Endothelial cell of umbilical vein (primary cell): ENCODE measurements around the gene CARD6. TPM values are rescaled to one million over a fixed set of nuclear protein-coding genes. Genes with fewer than 3 reads are reported as not detected.

Experiments
- BruUV-seq: library from RNA; stranded (reverse); fragments of 400-500 nt; replicated peaks from 2 replicates; lab custom pipeline; 2021; lab: Mats Ljungman, UMichigan
- CTCF ChIA-PET: fragments of 300-600, 350-600 bp; sonication (Branson Sonifier 250); formaldehyde crosslinking; loops from one replicate; lab custom pipeline; 2021; ENCODE audit warnings: antibody characterized with exemption, inconsistent platforms; lab: Charles Lee
- POLR2A ChIA-PET: fragments of 300-600, 350-600 bp; sonication (Branson Sonifier 250); formaldehyde crosslinking; loops from one replicate; lab custom pipeline; 2021; ENCODE audit warnings: antibody characterized with exemption, inconsistent platforms; lab: Charles Lee
- DNase-seq: peaks from one replicate; pipeline ENCODE4 v3.0.0-alpha.2; 2011; ENCODE audit warnings: low read depth, low spot score
- FAIRE-seq: peaks from 2 replicates; lab custom pipeline; 2011; peaks lifted over from hg19 to GRCh38; lab: Jason Lieb, UNC
- H2AFZ ChIP-seq: 2 replicates; pipeline ENCODE4 v1.6.0; 2012; ENCODE audit warnings: low read depth, low read length, control low read depth, inconsistent platforms
- H3K27ac ChIP-seq: 2 replicates; pipeline ENCODE4 v1.5.1; 2011; ENCODE audit warnings: low read depth, mild to moderate bottlenecking, control low read depth, low read length, moderate library complexity; ENCODE audit not compliant: insufficient read depth
- H3K27me3 ChIP-seq, 2 experiments: 2 replicates each; pipeline versions ENCODE4 v1.6.0 to v1.6.1; 2011; ENCODE audit warnings: low read length in 2 of 2, mixed read lengths in 1 of 2; ENCODE audit not compliant: control insufficient read depth in 2 of 2, insufficient read depth in 2 of 2
- H3K36me3 ChIP-seq, 2 experiments: 2 replicates in 1 of 2; 3 replicates in 1 of 2; pipeline ENCODE4 v1.5.1; 2011; ENCODE audit warnings: low read length in 2 of 2, mild to moderate bottlenecking in 1 of 2, moderate library complexity in 1 of 2; ENCODE audit not compliant: control insufficient read depth in 2 of 2, insufficient read depth in 2 of 2; ENCODE audit errors: extremely low read depth in 1 of 2
- H3K4me1 ChIP-seq: 3 replicates; pipeline ENCODE4 v1.5.1; 2011; ENCODE audit warnings: mild to moderate bottlenecking, low read length; ENCODE audit not compliant: control insufficient read depth, insufficient read depth; ENCODE audit errors: extremely low read depth
- H3K4me2 ChIP-seq: 2 replicates; pipeline ENCODE4 v1.6.1; 2011; ENCODE audit warnings: low read length, control low read depth, mixed read lengths; ENCODE audit not compliant: insufficient read depth
- H3K4me3 ChIP-seq, 3 experiments: fragments of 200-600 bp in 1 of 3; sonication (generic), shearing (Covaris generic) in 1 of 3; replicated peaks in 1 of 3; 2 replicates each; pipeline ENCODE4 v1.5.1; 2011 to 2016; ENCODE audit warnings: control low read depth in 3 of 3, low read length in 3 of 3, mild to moderate bottlenecking in 2 of 3, inconsistent platforms in 1 of 3, low read depth in 1 of 3, moderate library complexity in 1 of 3; ENCODE audit not compliant: insufficient read depth in 1 of 3
- H3K79me2 ChIP-seq: 2 replicates; pipeline ENCODE4 v1.6.0; 2012; ENCODE audit warnings: low read length, inconsistent platforms; ENCODE audit not compliant: control insufficient read depth, insufficient read depth
- H3K9ac ChIP-seq: replicated peaks from 2 replicates; pipeline ENCODE3; 2011; ENCODE audit warnings: low read length, control low read depth; ENCODE audit not compliant: insufficient read depth; ENCODE audit errors: extremely low read depth
- H3K9me1 ChIP-seq: replicated peaks from 3 replicates; pipeline ENCODE4 v1.6.0; 2011; ENCODE audit warnings: mild to moderate bottlenecking, low read length; ENCODE audit not compliant: control insufficient read depth, insufficient read depth; ENCODE audit errors: extremely low read depth
- H3K9me3 ChIP-seq: replicated peaks from 2 replicates; pipeline ENCODE4 v1.5.1; 2012; ENCODE audit warnings: low read length, inconsistent platforms; ENCODE audit not compliant: control insufficient read depth, insufficient read depth
- H4K20me1 ChIP-seq: replicated peaks from 2 replicates; pipeline ENCODE3; 2011; ENCODE audit warnings: mild to moderate bottlenecking, low read length; ENCODE audit not compliant: control insufficient read depth, insufficient read depth; ENCODE audit errors: extremely low read depth
- EZH2 ChIP-seq: IDR thresholded peaks from 2 replicates; pipeline ENCODE4 v1.6.1; 2012; ENCODE audit warnings: borderline replicate concordance, low read depth, mild to moderate bottlenecking, moderate library complexity, low read length, inconsistent platforms; ENCODE audit not compliant: severe bottlenecking
- POLR2A ChIP-seq: IDR thresholded peaks from 2 replicates; pipeline ENCODE4 v1.6.1; 2012; ENCODE audit warnings: low read depth, mild to moderate bottlenecking, control low read depth, low read length
- POLR2AphosphoS5 ChIP-seq: IDR thresholded peaks from 2 replicates; pipeline ENCODE4 v1.6.1; 2012; ENCODE audit warnings: low read depth, mild to moderate bottlenecking, control low read depth, low read length, moderate library complexity; ENCODE audit not compliant: insufficient read depth
- dilution Hi-C: fragments of 300-500 bp; cut with MboI; formaldehyde crosslinking; loops from one replicate; pipeline ENCODE4 v1.15.0; 2019; ENCODE audit warnings: low sequenced_read_pairs; ENCODE audit not compliant: extremely low pct_ligation_motif_present
- intact Hi-C: fragments of 100-400 bp; cut with micrococcal nuclease; formaldehyde crosslinking; loops from one replicate; pipeline ENCODE4 v1.10.0; 2022
- polyA plus RNA-seq, 4 experiments: library from polyadenylated mRNA; depleted of rRNA in 3 of 4; stranded (reverse) in 3 of 4; unstranded in 1 of 4; fragments of >200 nt; gene quantifications; 2 replicates each; pipeline versions ENCODE4 v1.2.1 to v1.2.3, GENCODE V29; 2011 to 2012; ENCODE audit warnings: missing spikeins in 1 of 4
- total RNA-seq: library from RNA; stranded (reverse); gene quantifications from 2 replicates; pipeline ENCODE4 v1.2.3, GENCODE V29; 2021
- TF ChIP-seq, protein P1 (sequence below): IDR thresholded peaks from 2 replicates; pipeline ENCODE4 v1.6.1; 2011; ENCODE audit not compliant: insufficient read depth, insufficient read length

Gene CARD6
- total and polyA plus RNA-seq, 2 donors (not counting 3 experiments of a cell fraction or from before 2014, with no cell fraction given), result 11.0 to 23.8 TPM

DNA sequence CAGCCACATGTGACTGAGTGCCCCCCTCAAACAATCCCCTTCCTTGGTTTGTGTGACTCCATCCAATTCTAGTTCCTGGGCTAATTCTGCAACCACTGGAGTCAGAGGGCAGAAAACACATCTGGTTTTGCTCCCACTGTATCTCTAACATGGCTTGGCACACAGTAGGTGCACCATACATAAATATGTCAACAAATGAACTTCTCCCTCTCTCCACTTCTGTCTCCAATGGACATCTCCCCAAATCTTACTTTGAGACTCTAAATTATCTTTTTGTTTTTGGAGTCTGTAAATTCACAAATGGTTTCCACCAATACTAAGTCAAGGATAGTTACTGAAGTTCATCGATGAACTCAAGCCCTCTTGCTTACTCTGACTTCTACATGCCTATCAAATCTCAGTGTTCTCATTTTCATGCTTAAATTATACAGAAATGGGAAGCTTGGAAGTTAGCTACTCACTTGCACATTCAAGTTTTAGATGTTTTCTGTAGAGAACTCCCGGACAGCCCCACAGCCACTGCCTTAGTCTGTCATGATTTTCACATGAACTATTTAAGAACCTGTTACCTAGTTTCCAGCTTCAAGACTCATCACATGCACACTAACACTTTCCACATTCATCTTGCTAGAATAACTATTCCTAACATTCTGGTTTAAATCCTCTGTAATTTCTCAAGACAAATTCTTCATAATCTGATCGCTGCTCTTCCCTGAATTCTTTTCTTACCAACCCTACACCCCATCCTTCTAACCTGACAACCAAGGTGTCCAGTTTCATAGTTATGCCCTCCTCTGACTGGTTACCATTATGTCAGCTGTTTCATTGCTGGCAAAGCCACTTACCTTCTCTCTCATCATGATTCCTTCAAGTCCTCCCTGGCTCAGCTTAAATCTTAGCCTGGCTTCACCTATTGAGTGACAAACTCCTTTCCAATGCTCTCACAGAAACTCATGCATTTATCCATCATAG lies 12.2 kb upstream of the CARD6 start:
- peaks cover 29 to 48% of the 10 kb centered on the region in 2 experiments for H3K36me3 ChIP-seq
- peaks cover 4% of the 10 kb centered on the region for H4K20me1 ChIP-seq
- intact Hi-C loops (no loop called here), dilution Hi-C loops (no loop called here)
- peaks cover 19% of the 10 kb centered on the region for H3K4me1 ChIP-seq
- peak overlapping the region; percentile 19 for H3K4me2 ChIP-seq
- H3K4me3 ChIP-seq, result no peak overlapping the region
- TF ChIP-seq EZH2 (no peak), POLR2AphosphoS5 (peak; percentile 27)
- no peaks in the 10 kb centered on the region for H3K27me3 ChIP-seq
- peaks cover 48% of the 10 kb centered on the region for H3K79me2 ChIP-seq
- FAIRE-seq, result no peak
- no peak overlapping the region for H3K9ac ChIP-seq
- no TSS peak for BruUV-seq
- H3K27ac ChIP-seq, result no peak overlapping the region
- H2AFZ ChIP-seq, result no peak overlapping the region
- H3K9me1 ChIP-seq, result no peaks in the 10 kb centered on the region
- DNase-seq, result no peak
- ChIA-PET POLR2A (interaction anchor here (0.6 to 2.1 kb wide), 2 partner anchors 9 to 31 kb away, joined by 3 to 6 read pairs; partner anchors contain the start of gene PRKAA1), CTCF (interaction anchor here (0.8 kb wide), 1 partner anchor 50 kb away, joined by 4 read pairs; no protein-coding TSS in a partner anchor)
- no peaks in the 10 kb centered on the region for H3K9me3 ChIP-seq

DNA sequence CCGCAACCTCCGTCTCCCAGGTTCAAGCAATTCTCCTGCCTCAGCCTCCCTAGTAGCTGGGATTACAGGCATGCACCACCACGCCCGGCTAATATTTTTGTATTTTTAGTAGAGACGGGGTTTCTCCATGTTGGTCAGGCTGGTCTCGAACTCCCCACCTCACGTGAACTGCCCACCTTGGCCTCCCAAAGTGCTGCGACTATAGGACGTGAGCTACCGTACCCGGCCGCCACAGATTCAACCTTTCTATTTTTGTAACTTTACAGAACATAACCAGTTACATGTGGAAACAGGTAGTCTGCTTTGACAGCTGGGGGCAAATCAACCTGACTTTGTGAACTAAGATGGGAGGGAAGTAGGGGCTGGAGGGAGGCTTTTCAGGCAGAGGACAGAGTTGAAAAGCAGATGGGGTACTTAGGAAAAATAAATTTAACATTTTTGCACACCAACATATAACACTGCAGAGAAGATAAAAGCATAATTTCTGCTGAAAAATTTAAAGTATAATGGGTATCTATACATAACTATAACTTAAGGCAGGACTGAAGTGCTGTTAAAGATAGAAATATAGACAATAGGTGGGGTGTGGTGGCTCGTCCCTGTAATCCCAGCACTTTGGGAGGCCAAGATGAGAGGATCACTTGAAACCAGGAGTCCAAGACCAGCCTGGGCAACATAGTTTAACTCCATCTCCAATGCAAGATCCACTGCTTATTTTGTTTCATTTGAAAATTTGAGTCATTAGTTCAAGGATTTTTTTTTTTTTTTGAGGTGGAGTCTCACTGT lies 11.2 kb upstream of the CARD6 start:
- H3K27ac ChIP-seq, result no peak overlapping the region
- no peak overlapping the region for H2AFZ ChIP-seq
- H3K9ac ChIP-seq, result no peak overlapping the region
- no peaks in the 10 kb centered on the region for H3K9me3 ChIP-seq
- H3K9me1 ChIP-seq, result no peaks in the 10 kb centered on the region
- H3K4me3 ChIP-seq, result no peak overlapping the region
- POLR2A ChIA-PET, result no interaction called here
- peaks cover 58% of the 10 kb centered on the region for H3K79me2 ChIP-seq
- H3K4me2 ChIP-seq, result no peak overlapping the region
- peaks cover 29 to 48% of the 10 kb centered on the region in 2 experiments for H3K36me3 ChIP-seq
- BruUV-seq, result no TSS peak
- TF ChIP-seq, protein P1, sequence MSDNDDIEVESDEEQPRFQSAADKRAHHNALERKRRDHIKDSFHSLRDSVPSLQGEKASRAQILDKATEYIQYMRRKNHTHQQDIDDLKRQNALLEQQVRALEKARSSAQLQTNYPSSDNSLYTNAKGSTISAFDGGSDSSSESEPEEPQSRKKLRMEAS, result no peak
- TF ChIP-seq POLR2AphosphoS5 (no peak), POLR2A (no peak)
- peaks cover 4% of the 10 kb centered on the region for H4K20me1 ChIP-seq
- no peaks in the 10 kb centered on the region for H3K27me3 ChIP-seq
- H3K4me1 ChIP-seq, result peaks cover 19% of the 10 kb centered on the region
- CTCF ChIA-PET, result interaction anchor here (0.8 to 0.9 kb wide), 2 partner anchors 31 to 49 kb away, joined by 4 read pairs; partner anchors contain the start of gene PRKAA1
- intact Hi-C loops (no loop called here), dilution Hi-C loops (no loop called here)
- FAIRE-seq (no peak), DNase-seq (no peak)
